ENCODE measurements around the gene SOWAHD.
"Not testable (repeated sequence)": the region's sequence is repeated elsewhere in the genome, so short reads cannot be mapped to it uniquely, and the experiment has no call there.

Gene SOWAHD

GRCh38 chrX:119757979-119758730 lies at the start of gene SOWAHD:
SOWAHD (plus strand) TSS chrX:119758588; CDS start chrX:119758668, 80 bp downstream.
- no peak for DNase-seq (ENCODE audit: low read depth)

- DNase-seq (ENCODE audit: low read depth) = no peak
Measured at GRCh38 chrX:119708936-119709335, 49.5 kb upstream of the SOWAHD start.

GRCh38 chrX:119709630-119710029 lies 48.8 kb upstream of the SOWAHD start:
- DNase-seq (ENCODE audit: low read depth) = no peak

GRCh38 chrX:119721487-119721886 lies 36.9 kb upstream of the SOWAHD start:
- no peak for DNase-seq (ENCODE audit: low read depth)

- no peak for DNase-seq (ENCODE audit: low read depth)
Measured at GRCh38 chrX:119721926-119722325, 36.5 kb upstream of the SOWAHD start.

- no peak for DNase-seq (ENCODE audit: low read depth)
Measured at GRCh38 chrX:119726900-119727555, 31.4 kb upstream of the SOWAHD start.

GRCh38 chrX:119728487-119728886 lies 29.9 kb upstream of the SOWAHD start:
- DNase-seq (ENCODE audit: low read depth) = no peak

GRCh38 chrX:119729408-119730201 lies 28.8 kb upstream of the SOWAHD start:
- peak; percentile 13 for DNase-seq (ENCODE audit: low read depth)

GRCh38 chrX:119734897-119735339 lies 23.5 kb upstream of the SOWAHD start:
- DNase-seq (ENCODE audit: low read depth) = no peak

- no peak for DNase-seq (ENCODE audit: low read depth)
Measured at GRCh38 chrX:119735467-119735866, 22.9 kb upstream of the SOWAHD start.

GRCh38 chrX:119736206-119736764 lies 22.1 kb upstream of the SOWAHD start:
- no peak for DNase-seq (ENCODE audit: low read depth)

GRCh38 chrX:119738742-119739141 lies 19.6 kb upstream of the SOWAHD start:
- DNase-seq (ENCODE audit: low read depth) = no peak

GRCh38 chrX:119745283-119745848 lies 13.0 kb upstream of the SOWAHD start:
- no peak for DNase-seq (ENCODE audit: low read depth)

- not testable (repeated sequence) for DNase-seq (ENCODE audit: low read depth)
Measured at GRCh38 chrX:119750131-119750530, 8.3 kb upstream of the SOWAHD start.

- not testable (repeated sequence) for DNase-seq (ENCODE audit: low read depth)
Measured at GRCh38 chrX:119750751-119751150, 7.6 kb upstream of the SOWAHD start.

- no peak for DNase-seq (ENCODE audit: low read depth)
Measured at GRCh38 chrX:119753001-119753400, 5.4 kb upstream of the SOWAHD start.

GRCh38 chrX:119753639-119754257 lies 4.6 kb upstream of the SOWAHD start:
- DNase-seq (ENCODE audit: low read depth) = no peak

GRCh38 chrX:119755981-119756533 lies 2.3 kb upstream of the SOWAHD start:
- peak; percentile 16 for DNase-seq (ENCODE audit: low read depth)

GRCh38 chrX:119756926-119757635 lies 1.3 kb upstream of the SOWAHD start:
- DNase-seq (ENCODE audit: low read depth) = no peak

- no peak for DNase-seq (ENCODE audit: low read depth)
Measured at GRCh38 chrX:119757646-119757978, 776 bp upstream of the SOWAHD start.

Measured in stimulated activated CD8-positive, alpha-beta memory T cell treated with anti-CD3 and anti-CD28 coated beads, Interleukin-12 subunit alpha, Interleukin-12 subunit beta, amount 100 ng/mL, for 4 hours (primary cell).